Sciatic nerve (tissue), 2 donors: ENCODE measurements around the gene SLC9A3. TPM values are rescaled to one million over a fixed set of nuclear protein-coding genes. Genes with fewer than 3 reads are reported as not detected.

Experiments used
- ATAC-seq: fragments of 200-7000 bp; cut with Tn5 transposase; one replicate; pipeline ENCODE4 v1.9.1; 2020; ENCODE audit warnings: mild to moderate bottlenecking, moderate library complexity
- DNase-seq: peaks from one replicate; pipeline ENCODE4 v3.0.0-alpha.2; 2020; ENCODE audit warnings: low spot score
- intact Hi-C: fragments of 100-400 bp; cut with DNase I; formaldehyde crosslinking; loops from one replicate; pipeline ENCODE4 v1.14.2; 2022
- total RNA-seq: library from RNA; stranded (reverse); fragmentation: NEBNext Ultra II Directional; extraction: Animal tissue kit (Norgen Biotek cat#: 25700); gene quantifications from one replicate; pipeline ENCODE4 v1.2.1, GENCODE V29; 2021
- donor health status: DM: no; HTN: no; CAD: no.
- donor health status: DM: no; HTN: no; CAD: no.

Gene SLC9A3
- total RNA-seq, 1 donor from 2014 or later, result 12.3 TPM

DNA sequence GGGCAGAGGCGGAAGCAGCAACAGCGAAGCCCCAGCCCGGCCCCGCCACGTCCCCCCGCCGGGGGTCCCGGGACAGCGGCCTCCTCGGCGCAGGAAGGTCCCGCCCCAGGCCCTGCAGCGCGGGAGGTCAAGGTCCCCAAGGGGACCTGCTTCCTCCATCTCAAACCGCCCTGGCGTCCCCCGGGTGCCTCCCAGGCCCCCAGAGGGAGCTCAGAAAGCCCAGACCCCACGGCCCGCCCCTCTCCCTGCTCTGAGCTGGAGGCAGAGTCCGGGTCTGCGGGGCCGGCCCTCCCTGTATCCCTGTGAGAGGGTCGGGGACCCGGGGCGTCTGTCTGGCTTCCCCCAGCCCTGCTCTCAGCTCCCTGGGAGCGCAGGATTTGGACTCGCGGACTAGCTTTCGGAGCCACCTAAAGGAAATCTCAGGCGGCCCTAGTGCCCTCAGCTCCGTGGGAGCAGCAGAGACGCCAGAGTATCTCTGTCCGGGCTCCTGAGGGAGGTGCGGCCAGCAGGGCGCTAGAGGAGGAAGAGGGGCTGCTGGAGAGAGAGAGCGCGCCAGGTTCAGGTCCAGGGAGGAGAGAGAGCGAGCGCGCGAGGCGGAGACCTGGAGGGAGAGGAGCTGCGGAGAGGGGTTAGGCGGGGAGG is 50.6 kb downstream of the SLC9A3 start:
- ATAC-seq (peak; percentile 12), DNase-seq (peak; percentile 73)
- intact Hi-C loops, result no loop called here

DNA sequence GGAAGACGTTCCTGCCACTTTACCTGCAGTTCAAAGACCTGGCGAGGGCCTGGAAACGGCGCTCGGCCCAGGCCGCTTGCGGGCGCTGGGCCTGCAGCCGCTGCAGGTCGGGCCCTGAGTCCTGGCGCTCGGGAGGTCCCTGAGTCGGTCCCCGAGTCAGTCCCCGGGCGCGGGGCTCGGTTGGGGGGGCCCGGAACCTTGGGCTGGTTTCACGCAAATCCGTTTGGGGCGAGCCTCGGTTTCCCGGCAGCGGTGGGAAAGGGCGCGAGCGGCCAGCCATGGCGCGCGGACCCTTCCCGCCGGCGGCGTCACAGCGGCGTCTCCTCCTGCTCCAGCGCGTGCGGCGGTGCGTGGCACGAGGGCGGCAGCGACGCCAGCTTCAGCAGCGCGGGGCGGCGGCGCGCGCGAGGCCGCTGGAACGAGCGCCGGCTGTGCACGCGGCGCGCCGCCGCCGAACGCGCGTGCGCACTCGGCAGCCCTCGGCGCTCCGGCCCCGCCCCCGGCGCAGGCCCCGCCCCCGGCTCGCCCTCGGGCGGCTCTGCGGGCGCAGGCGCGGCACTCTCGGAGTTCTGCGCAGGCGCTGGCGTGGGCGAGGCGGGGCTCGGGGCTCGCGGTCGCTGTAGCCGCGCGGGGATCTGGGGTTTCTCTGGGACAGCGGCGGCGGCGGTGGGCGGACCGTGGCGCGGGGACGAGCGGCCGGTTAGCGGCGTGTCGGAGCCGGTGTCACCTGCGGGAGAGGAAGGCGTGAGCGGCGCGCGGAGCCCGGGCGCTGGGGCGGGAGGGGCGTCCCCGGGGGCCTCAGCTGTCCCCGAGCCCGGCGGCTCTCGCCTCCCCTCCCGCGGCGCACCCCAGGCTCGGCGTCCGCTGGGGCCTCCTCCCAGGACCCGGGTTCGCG is 51.3 kb downstream of the SLC9A3 start:
- peak; percentile 90 for ATAC-seq
- peak; percentile 93 for DNase-seq
- intact Hi-C loops, result no loop called here

DNA sequence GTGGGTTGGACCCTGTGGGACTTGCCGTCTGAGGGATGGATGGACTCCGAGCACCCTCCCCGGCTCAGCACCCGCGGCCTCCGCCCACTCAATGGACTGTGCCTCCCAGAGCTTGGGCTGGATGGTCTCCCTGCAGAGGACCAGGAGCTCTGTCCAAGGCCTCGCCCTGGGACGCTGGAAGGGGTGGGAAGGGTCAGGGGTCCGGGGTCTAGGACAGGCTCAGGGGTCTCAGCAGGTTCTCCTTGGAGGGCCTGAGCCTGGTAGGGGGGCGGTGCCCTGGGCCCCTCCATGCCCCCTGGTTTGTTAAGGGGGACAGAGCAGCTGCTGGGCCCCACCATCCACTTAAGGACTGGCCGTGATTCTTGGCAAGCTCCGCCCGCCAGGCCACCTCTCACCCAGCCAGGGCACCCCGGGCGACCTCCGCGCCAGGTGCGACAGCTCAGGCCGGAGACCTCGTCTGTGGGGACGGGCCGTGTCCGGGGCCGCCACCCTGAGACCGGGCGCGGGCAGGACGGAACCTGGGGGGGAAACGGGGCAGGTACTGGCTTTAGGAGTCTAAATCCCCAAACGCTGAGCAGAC is 52.1 kb downstream of the SLC9A3 start:
- DNase-seq (peak; percentile 71), ATAC-seq (peak; percentile 44)
- intact Hi-C loops, result no loop called here

DNA sequence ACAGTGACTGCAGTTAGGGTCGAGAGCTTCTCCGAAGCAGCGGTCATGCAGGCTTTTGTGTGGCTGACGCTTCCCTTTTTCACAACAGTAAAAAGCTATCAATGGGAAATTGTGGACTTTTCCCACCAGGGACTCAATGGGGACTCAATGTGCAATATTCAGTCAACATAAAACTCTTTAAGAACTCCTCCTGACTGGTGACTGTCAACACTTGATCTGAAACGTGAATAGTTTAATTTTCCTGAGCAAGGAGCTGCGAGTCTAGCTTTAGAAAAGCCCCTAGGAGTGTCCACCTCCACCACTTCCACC is 52.5 kb downstream of the SLC9A3 start:
- DNase-seq (no peak), ATAC-seq (no peak)
- intact Hi-C loops, result no loop called here

DNA sequence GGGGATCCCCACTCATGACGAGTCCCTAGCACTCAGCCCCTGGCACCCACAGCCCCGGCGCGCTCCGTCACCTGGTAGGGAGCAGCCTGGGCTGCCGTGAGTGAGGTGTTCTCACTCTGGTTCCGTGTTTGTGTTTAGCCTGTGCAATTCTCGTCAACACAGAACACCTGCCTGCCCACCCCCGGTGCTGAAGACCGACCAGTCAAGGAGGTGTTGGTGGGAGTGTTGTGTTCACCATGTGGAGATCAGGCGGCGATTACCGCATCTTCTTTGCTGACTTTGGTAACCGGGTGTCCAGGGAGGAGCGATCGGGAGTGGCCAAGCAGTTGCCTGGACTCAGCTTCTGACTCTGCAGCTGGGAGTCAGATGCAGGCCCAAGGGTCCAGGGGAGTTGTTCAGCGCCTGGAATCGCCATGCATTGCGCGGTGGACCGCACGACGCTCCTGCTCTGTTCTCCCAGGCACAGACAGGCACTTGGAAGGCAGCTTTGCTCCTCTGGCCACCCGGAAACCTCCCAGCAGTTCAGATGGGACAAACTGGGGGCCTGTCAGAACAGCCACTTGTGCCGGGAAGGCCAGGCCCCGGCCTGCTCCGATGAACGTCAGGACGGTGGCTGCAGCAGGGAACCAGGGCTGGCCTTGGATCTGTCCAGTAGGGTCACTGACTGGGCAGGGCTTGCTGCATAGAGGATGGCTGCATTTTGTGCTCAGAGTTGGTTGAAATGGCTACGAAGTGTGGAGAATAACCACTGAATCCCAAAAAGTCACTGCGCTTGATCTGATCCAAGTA is 53.1 kb downstream of the SLC9A3 start:
- intact Hi-C loops, result no loop called here
- no peak for ATAC-seq
- DNase-seq, result peak; percentile 61

DNA sequence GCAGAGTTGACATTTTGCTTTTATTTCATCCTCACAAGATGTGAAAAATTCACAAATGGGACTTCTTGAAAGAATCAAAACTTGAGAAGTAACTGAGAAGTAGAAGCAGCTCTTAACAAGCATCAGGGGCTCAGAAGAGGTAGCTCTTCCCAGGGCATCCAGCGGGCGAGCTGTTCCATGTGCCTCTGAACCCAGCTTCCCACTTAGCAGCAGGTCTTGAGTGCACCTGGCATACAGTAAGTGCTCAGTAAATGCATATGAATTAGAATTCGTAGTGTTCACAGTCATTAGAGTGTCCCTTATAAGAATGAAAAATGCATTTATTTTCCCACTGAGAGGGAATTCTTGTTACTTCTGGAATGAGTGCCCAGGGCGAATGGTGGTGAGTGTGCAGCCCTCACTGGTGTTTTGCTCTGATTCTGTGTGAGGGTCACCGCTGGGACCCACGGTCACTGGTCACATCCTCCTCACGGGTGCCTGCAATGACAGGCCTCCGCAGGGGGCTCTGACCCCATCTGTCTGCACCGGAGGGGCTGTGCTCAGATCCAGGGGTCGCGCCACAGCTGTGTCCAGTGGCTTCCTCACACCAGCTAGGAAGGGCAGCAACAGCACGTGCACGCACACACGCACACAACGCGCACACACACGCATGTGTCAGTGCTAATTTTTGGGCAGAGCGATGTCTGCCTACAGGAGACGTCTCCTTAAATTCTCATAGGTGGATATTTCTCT is 54.3 kb downstream of the SLC9A3 start:
- DNase-seq, result peak; percentile 52
- intact Hi-C loops, result no loop called here
- ATAC-seq, result no peak

DNA sequence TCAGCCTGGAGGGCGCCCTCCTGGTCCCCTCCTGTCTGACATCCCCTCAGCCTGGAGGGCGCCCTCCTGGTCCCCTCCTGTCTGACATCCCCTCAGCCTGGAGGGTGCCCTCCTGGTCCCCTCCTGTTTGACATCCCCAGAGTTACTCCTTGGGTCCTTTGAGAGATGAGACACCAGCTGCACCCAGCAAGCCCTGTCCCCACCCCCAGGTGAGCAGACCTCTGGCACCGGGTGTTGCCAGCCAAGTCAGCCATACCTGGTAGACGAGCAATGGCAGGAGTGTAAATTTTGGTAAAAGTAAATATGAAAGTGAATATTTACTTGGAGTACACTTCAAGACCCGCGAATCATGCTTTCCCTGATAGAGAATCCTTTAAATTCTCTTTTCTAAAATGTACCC is 55.8 kb downstream of the SLC9A3 start:
- ATAC-seq (no peak), DNase-seq (peak; percentile 50)
- intact Hi-C loops, result no loop called here

DNA sequence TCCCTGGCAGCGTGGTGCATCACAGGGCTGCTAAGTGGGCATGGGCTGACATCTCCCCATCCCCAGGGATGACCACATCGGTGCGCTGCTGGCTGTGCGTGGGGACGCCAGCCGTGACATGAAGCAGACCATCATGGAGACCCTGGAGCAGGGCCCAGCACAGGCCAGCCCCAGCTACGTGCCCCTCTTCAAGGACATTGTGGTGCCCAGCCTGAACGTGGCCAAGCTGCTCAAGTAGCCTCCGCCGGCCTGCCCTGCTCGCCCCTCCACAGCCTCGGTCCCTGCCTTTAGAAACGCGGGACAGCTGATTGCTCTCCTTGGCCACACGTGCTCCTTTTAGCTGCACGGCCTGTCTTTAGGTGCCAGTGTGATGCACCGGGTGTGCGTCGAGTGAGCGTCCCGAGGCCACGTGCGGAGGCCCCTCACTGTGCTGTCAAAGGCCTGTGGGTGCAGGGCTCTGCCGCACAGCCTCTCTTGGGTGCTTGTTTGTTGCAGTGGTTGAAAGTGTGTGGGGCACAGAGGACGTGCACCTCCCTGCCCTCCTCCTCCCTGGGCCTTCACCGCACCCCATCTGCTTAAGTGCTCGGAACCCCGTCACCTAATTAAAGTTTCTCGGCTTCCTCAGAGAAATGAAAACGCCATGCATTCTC is 57.5 kb downstream of the SLC9A3 start:
- intact Hi-C loops, result no loop called here
- no peak for ATAC-seq
- peak; percentile 52 for DNase-seq

DNA sequence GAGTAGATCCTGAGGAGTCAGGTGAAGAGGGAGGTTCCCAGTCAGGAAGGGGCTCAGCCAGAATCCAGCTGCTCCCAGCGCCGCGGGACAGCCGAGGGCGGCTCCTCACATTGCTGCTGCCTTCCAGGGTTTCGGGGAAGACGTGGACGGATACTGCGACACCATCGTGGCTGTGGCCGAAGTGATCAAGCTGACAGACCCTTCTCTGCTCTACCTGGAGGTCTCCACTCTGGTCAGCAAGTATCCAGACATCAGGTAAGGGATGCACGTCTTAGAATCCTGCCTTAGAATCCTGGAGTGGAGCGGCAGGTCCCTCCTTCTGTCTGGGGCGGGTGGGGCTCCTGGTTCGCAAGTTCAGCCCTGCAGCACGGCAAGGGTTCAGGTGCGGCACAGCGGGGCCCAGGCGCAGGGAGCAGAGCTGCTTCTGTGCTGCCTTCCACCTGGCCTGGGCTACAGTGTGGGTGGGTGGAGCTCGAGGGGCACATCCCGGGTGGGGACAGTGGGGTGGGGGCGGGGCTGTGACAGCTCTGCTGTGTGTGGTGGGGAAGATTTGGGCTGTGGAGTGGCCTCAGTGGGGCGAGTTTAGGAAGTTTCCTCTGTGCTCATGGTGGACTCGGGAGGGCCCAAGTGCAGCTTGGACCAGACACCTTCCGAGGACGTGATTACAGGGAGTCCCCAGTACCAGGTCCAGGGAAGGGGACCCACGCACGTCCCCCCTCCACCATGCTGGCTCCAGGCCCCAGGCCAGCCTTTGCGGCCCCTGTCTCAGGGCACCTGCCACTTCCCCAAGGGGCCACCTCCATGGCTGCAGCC is 58.5 kb downstream of the SLC9A3 start:
- intact Hi-C loops, result no loop called here
- no peak for ATAC-seq
- peak; percentile 55 for DNase-seq

DNA sequence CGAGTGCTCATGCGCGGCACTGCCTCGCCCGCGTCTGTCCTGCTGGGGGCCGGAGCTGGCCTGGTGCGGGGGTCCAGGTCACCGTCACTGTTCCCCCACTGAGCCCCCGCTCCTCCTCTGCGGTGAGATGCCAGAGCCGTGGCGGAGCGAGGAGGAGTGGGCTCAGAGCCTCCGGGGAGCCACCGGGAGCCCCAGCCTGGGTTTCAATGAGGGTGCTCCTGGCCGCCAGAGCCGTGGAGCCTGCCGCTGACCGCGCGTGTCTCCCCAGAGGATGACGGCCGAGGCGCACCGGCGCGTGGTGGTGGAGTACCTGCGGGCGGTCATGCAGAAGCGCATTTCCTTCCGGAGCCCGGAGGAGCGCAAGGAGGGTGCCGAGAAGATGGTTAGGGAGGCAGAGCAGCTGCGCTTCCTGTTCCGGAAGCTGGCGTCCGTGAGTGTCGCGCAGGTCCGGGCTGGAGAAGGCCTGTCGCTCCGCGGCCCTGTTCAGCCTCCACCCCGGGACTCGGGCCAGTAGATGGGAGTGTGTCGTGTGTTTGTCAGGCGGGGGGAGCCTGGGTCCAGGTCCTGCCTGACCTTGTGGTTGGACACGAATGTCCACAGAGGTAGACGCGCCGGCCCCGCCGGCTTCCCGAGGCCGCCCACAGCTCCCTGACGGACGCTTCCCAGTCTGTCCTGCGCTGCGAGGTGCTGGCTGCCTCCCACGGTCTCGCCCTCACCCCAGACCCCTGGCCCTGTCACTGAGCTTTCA is 59.2 kb downstream of the SLC9A3 start:
- DNase-seq, result peak; percentile 56
- ATAC-seq, result no peak
- intact Hi-C loops, result no loop called here

DNA sequence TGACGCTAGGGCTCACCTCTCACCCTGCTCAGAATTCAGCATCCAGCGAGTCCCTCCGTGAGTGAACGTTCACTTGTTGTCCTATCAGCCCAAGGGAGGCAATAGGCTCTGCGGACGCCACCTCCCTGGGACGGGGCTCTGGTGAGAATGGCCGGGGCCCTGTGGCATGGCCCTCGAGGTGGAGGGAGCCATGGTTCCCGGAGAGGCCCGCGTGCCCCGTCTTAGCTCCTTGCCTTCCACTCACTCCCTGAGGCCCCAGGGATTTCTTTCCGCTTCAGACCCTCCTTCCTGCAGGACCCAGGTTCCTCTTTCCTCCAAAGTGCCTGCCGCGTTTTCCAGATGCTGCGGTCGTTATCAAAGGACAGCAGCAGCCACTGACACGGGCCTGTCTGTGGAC is 59.8 kb downstream of the SLC9A3 start:
- DNase-seq, result peak; percentile 35
- intact Hi-C loops, result no loop called here
- no peak for ATAC-seq

DNA sequence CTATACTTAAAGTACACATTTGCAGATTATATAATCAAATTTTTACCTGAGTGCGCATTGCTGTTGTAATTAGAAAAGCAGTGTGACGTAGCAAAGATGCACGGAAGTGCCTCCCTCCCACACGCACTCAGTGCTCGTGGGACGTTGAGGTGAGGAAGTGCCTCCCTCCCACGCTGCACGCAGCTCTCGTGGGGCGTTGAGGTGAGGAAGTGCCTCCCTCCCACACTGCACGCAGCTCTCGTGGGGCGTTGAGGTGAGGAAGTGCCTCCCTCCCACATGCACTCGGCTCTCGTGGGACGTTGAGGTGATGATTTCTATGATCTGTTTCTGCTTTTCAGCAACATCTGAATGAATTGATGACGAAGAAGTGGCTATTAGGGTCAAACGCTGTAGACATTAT is 60.3 kb downstream of the SLC9A3 start:
- intact Hi-C loops, result no loop called here
- ATAC-seq, result no peak
- DNase-seq, result no peak

DNA sequence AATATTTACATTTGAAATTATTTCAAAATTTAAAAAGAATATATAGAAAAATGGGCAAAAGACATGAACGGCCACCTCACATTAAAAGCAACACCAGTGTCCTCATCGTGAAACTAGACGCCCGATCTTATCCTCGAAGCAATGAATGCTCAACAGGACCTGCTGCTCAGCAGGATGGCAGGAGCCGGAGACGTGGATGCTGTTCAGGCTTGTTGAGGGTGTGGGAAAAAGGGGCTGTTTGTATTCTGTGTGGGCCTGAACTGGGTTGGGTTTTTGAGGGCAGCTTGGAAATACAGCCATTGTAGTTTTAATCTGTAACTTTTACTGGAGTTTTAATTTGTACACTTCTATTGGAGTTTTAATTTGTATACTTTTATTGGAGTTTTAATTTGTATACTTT is 60.9 kb downstream of the SLC9A3 start:
- no peak for DNase-seq
- ATAC-seq, result no peak
- intact Hi-C loops, result no loop called here

DNA sequence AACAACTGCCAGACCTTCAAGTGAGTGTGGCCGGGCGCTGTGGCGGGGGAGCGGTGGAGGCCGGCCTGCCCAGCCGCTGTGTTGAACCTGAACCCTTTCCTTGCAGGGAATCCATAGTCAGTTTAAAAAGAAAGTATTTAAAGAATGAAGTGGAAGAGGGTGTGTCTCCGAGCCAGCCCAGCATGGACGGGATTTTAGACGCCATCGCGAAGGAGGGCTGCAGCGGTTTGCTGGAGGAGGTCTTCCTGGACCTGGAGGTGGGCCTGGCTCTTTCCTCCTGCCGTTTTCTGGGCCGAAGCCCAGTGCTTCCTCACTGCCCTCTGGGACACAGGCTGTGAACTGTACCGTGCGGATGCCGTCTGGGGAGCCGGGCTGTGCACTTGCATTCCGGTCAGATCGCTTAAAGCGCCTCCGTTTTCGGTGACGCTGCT is 62.2 kb downstream of the SLC9A3 start:
- DNase-seq (peak; percentile 47), ATAC-seq (no peak)
- intact Hi-C loops, result no loop called here

DNA sequence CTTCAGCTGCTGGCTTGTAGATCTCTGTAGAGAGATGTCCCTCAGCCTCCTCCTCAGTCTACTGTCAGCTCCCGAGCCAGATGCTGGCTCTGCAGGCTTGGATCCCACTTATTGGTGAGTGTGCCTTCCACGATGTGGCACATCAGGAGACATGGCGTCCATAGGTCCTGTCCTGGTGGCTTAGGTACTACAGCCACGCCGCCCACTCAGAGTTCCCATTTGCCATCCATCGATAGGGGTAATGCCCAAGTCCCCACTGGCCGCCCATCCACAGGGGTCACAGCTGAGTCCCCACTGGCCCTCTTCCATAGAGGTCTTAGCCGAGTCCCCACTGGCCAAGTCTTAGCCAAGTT is 64.0 kb downstream of the SLC9A3 start:
- intact Hi-C loops, result no loop called here
- DNase-seq (no peak), ATAC-seq (no peak)

DNA sequence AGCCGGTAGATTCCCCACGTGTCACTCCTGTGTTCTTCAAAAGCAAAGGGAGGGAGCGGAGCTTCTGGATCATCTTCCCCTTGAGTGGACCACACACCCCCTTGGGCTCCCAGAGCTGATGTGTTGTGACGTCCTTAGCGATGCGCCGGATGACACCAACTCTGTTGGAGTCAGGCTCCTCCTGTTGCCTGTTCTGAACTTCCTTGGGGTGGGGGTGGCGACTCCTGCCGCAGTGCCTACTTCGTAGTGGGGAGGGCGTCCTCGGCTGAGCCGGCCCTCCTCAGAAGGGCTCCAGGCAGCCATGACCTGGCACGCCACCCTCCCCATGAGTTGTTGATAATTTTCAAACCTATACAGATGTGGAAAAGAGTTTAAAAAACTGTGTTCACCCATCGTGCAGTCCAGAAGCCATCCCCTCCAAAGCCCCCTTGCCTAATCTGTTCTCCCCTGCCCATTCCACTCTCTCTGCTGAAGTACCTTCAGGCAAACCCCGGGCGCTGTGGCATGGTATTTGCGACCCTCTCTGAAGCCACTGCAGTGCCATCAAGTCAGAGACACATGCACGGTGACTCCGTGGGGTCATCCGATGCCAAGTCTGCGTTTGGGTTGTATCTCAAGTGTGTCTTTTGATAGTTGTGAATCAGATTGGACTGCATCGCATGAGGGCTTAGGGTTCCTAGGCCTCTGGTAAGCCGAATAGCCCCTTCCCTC is 64.5 kb downstream of the SLC9A3 start:
- no peak for ATAC-seq
- DNase-seq, result peak; percentile 54
- intact Hi-C loops, result no loop called here
